Brain microvascular endothelial cell (primary cell): Measurements from ENCODE around the gene TMEM63B.

ENCODE experiments used
- DNase-seq: peaks from one replicate; pipeline ENCODE4 v3.0.0-alpha.2; 2020
- H3K27ac ChIP-seq: fragments of 250-450 bp; sonication (Bioruptor Pico); 2 replicates; pipeline ENCODE4 v1.5.1; 2020; ENCODE audit warnings: mild to moderate bottlenecking, moderate library complexity
- H3K27me3 ChIP-seq: fragments of 250-450 bp; sonication (Bioruptor Pico); replicated peaks from 2 replicates; pipeline ENCODE4 v1.5.1; 2020; ENCODE audit warnings: mild to moderate bottlenecking
- H3K36me3 ChIP-seq: fragments of 250-450 bp; sonication (Bioruptor Pico); replicated peaks from 2 replicates; pipeline ENCODE4 v1.5.1; 2020; ENCODE audit warnings: mild to moderate bottlenecking
- H3K4me3 ChIP-seq: 2 replicates; pipeline ENCODE4 v1.5.1; 2011; ENCODE audit warnings: low read depth, mild to moderate bottlenecking, control low read depth, low read length, moderate library complexity
- CTCF ChIP-seq: IDR thresholded peaks from 2 replicates; pipeline ENCODE4 v1.5.1; 2011; ENCODE audit warnings: low read depth, mild to moderate bottlenecking, moderate library complexity, low read length, control low read depth, inconsistent platforms; ENCODE audit errors: missing control alignments
- in situ Hi-C: cut with HindIII; loops from 2 replicates; pipeline ENCODE4 v1.10.0; 2017; ENCODE audit warnings: low sequenced_read_pairs, low pct_ligation_motif_present

Gene TMEM63B

DNA sequence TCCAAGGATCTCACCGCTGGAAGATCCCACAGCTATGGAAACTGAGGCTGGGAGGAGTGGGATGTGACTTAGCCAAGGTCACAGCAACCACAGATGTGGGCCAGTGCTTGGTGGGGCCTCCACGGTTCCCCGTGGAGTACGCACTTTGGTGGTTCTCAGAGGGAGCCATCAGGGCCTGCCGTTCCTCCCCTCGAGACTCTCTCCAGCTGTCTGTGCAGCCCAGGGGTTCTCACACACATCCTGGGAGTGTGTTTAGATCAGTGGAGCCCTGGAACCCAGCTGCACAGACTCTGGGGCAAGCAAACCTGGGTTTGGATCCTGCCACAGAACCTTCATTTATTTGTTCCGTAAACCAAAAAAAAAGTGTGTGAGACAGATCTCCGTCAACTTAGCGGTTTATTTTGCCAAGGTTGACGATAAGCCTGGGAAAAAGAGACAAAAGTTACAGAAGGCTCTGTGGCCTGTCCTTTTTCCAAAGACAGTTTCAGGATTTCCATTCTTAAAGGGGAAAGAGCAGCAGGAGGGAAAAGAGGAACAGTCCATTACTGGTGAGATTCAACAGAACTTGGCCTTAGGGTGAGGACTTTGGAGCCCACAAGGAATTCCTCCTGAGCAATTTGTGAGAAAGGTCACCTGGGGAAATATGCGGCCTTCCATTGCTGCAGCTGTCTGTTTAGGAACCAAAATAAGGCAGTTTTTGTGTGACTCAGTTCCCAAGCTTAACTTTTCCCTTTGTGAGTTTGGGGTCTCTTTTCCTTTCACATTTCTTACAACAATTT lies 75.8 kb downstream of the TMEM63B start:
- in situ Hi-C loops = no loop called here
- Histone ChIP-seq H3K27me3 (no peaks in the 10 kb centered on the region), H3K4me3 (no peak overlapping the region), H3K27ac (no peak overlapping the region), H3K36me3 (no peaks in the 10 kb centered on the region)
- no peak for TF ChIP-seq CTCF
- DNase-seq = no peak

GRCh38 chr6:44203955-44204354 lies 76.6 kb downstream of the TMEM63B start:
- TF ChIP-seq CTCF = no peak
- H3K4me3 ChIP-seq = no peak overlapping the region
- DNase-seq = no peak
- H3K36me3 ChIP-seq = no peaks in the 10 kb centered on the region
- in situ Hi-C loops = no loop called here
- no peaks in the 10 kb centered on the region for H3K27me3 ChIP-seq
- no peak overlapping the region for H3K27ac ChIP-seq
